ENCODE results near the gene RLF.

Gene RLF, protein sequence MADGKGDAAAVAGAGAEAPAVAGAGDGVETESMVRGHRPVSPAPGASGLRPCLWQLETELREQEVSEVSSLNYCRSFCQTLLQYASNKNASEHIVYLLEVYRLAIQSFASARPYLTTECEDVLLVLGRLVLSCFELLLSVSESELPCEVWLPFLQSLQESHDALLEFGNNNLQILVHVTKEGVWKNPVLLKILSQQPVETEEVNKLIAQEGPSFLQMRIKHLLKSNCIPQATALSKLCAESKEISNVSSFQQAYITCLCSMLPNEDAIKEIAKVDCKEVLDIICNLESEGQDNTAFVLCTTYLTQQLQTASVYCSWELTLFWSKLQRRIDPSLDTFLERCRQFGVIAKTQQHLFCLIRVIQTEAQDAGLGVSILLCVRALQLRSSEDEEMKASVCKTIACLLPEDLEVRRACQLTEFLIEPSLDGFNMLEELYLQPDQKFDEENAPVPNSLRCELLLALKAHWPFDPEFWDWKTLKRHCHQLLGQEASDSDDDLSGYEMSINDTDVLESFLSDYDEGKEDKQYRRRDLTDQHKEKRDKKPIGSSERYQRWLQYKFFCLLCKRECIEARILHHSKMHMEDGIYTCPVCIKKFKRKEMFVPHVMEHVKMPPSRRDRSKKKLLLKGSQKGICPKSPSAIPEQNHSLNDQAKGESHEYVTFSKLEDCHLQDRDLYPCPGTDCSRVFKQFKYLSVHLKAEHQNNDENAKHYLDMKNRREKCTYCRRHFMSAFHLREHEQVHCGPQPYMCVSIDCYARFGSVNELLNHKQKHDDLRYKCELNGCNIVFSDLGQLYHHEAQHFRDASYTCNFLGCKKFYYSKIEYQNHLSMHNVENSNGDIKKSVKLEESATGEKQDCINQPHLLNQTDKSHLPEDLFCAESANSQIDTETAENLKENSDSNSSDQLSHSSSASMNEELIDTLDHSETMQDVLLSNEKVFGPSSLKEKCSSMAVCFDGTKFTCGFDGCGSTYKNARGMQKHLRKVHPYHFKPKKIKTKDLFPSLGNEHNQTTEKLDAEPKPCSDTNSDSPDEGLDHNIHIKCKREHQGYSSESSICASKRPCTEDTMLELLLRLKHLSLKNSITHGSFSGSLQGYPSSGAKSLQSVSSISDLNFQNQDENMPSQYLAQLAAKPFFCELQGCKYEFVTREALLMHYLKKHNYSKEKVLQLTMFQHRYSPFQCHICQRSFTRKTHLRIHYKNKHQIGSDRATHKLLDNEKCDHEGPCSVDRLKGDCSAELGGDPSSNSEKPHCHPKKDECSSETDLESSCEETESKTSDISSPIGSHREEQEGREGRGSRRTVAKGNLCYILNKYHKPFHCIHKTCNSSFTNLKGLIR (N-terminal part only)

DNA sequence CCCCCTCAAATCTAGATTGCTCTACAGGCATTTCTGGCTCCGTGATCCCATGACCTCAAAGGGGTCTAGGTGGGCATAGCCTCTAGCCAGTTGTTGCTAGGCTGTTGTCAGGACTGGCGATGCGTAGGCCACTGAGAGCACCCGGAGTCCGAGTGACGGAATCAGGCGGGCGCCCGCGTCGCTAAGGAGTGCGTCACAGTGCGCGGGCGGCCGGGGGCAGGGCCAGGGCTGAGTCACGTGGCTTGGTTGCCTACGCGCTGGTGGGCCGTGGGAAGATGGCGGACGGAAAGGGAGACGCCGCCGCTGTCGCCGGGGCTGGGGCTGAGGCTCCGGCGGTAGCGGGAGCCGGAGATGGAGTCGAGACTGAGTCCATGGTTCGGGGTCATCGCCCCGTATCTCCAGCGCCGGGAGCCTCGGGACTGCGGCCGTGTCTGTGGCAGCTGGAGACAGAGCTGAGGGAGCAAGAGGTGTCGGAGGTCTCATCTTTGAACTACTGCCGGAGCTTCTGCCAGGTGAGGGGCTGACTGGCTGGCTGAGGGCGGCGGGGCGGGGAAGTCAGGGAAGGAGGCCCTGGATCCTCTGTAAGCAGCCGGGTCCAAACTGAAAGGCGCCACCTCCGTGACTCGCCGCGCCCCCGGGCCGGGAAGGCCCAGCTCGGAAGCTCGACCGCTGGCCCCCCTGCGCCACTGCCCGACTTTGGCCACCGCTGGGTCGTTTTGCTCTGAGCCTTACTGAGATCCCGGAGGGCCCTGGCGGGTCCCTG, at the start of gene RLF:
RLF (plus strand) TSS at position 263 of the 763 bp plus-strand sequence; CDS start at position 276, 13 bp downstream.
- DNase-seq: peak; percentile 82 to 92 (median 87)

DNA sequence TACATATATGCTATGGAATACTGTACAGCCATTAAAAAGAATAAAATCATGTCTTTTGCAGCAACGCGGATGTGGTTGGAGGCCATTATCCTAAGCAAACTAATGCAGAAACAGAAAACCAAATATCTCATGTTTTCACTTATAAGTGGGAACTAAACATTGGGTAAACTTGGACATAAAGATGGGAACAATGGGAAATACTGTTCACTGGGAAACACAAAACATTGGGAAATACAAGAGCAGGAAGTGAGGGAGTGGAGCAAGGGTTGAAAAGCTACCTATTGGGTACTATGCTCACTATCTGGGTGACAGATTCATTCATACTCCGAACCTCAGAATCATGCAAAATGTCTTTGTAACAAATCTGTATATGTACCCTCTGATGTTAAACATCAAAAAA, 46.8 kb upstream of the RLF start:
- DNase-seq: no peak

DNA sequence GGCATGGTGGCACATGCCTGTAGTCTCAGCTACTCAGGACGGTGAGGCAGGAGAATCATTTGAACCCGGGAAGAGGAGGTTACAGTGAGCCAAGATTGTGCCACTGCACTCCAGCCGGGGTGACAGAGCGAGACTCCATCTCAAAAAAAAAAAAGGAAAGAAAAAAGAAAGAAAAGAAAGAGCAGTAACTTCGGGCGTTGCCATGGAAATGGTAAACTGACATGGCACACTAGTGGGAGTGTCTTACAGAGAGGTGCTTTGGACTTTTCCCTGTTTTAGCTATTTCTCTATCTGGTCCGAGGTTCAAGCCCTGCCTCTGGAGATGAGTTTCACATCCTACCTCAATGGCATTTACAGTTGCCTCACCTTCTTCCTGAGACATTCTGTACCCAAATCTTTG, 41.1 kb upstream of the RLF start:
- DNase-seq: no peak

DNA sequence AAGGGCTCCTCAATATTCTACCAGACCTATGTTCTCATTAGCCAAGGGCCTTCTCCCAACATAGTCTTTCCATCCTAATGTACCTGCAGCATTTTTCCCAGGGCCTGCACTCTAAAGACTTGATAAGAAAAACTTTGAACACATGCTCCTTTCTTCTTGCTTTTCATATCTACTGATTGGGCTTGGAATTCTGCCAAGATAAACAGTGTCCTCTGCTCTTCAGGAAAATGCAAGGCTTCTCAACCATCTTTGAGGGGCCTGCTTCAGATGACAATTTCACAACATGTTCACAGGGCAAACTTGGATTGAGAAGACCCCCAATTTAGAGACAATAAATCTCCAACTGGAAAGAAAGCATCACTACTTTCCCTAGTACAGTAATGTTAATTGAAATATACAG, 38.3 kb upstream of the RLF start:
- no peak for DNase-seq

DNA sequence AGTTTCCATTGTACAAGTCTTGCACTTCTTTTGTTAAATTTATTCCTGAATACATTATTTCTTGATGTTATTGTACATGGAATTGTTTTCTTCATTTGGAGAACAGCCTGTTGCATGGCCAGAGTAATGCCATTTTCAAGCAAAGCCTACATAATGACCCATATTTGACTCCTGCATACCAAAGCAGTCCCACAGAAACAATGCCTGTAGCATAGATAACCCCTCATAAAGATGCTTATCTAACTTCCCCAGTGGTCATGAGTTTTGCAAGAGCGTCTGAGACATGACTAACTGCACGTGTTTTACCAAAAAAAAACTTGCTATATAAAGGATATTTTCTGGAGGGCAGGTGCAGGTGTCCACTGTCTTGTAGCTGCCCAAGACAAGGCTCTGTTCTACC, 30.3 kb upstream of the RLF start:
- no peak for DNase-seq

- no peak for DNase-seq
Observed at GRCh38 chr1:40132383-40133311, 28.5 kb upstream of the RLF start.

- no peak for DNase-seq
Observed at GRCh38 chr1:40133312-40133665, 27.9 kb upstream of the RLF start.

DNA sequence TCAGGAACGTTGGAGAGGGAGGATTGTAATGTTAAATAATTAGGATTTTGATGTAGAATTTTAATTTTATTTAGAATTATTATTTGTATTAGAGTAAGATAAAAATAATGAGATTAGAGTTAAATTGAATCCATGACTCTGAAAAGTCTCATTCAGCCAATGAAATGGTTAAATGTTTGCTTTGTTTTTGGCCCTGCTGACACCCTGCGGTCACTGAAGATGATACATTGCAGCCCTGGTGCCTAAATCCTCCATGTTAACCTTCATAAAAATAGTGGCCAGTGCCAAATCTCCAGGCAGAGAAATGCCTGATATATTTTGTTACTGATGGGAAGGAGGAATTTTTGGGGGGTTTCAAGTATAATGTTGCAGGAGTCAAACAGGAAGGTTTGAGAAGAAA, 27.3 kb upstream of the RLF start:
- no peak for DNase-seq

- DNase-seq: no peak
Observed at GRCh38 chr1:40140211-40140973, 20.8 kb upstream of the RLF start.

DNA sequence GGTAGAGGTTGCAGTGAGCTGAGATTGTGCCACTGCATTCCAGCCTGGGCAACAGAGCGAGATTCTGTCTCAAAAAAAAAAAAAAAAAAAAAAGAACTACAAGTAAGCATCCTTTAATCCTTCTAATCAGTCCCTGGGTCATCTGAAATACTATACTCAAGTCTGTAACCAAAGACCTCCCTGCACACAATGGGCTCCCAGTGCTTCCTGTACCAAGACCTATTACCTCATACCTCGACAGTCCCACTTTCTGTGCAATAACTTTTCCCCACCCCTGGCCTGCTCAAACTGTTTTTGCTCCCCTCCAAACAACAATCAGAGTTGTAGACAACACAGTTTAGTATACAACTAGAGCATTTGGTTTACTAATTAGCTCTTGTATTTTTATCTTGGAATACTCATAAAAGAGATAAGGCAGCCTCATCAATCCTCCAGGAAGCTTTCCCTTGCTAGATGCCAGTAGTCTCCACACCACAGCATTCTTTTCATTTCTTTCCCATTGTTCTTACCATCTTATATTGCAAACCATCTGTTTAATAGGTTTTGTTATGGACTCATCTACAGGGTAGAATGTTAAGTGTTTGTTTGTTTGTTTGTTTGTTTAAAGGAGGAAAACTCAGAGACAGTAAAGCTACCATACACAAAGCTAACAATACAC, 19.2 kb upstream of the RLF start:
- no peak for DNase-seq

DNA sequence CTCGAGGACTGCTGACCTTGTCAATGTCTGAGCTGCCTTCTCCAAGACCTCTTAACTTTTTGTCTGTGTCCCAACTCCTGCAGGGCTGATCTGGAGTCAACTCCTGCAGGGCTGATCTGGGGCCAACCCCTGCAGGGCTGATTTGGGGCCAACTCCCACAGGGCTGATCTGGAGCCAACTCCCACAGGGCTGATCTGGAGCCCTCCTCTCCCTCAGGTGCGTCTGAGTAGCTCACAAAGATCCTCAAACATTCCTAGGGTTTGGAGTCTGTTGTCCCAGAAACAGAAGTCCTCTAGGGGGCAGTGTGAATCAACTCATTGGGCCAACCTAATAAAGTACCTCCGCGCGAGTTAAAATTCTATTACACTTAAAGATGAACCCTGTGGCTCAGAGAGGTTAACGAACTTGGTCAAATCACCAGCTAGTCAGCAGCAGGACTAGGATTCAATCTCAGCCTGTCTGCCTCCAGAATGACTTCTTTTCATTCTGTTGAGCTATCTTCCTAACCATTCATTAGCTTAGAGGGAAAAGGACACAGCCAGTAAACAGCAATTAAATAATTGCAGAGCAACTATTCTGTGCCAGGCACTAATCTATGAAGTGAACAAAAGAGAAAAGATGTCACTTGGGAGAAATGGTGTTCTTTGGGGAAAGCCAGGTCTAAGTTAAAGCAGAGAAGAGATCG, 17.2 kb upstream of the RLF start:
- peak in 3 of 4 experiments; percentile 5 to 11 (median 7) for DNase-seq

DNA sequence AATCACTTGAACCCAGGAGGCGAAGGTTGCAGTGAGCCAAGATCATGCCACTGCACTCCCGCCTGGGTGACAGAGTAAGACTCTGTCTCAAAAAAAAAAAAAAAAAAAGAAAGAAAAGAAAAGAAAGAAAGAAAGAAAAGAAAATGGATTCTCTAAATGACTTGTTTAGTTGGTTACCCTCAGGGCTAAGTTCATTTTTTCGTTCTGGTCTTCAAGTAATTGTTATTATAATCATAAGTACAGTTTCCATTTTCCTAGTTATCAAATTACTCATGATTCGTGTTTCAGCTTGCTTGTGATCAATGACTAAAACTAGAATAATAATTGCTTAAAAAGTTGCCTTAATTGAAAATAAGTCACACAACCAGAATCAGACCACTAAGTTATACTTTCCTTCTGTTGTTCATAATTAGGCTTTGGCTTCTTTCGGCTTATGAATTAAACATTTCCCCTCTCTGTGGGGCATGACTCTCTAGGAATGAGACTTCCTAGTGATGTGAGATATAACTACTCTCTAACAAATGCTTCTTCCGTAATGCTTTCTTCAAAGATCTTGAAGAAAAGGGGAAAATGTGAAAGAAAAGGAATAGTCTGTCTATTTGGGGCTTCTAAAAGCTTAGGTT, 9.6 kb upstream of the RLF start:
- DNase-seq: no peak

GRCh38 chr1:40153073-40153770, 8.0 kb upstream of the RLF start:
- no peak for DNase-seq

DNA sequence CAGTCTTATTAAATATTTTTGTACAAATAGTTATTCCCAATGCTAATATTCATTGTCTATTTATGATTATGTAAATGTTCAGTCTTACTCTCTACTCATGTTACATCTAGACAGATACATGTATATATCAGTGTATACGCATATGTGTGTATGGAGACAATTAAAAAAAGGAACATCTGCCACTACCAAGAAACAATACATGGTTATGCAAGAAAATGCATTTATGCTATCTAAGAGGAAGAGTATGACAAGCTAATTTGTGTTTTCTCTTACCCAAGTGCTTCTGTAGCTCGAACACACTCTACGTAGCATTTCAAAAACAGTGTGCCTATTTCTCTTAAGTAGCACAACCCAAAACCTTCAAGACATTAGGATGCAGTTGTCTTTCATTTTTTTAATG, 6.1 kb upstream of the RLF start:
- no peak for DNase-seq

DNA sequence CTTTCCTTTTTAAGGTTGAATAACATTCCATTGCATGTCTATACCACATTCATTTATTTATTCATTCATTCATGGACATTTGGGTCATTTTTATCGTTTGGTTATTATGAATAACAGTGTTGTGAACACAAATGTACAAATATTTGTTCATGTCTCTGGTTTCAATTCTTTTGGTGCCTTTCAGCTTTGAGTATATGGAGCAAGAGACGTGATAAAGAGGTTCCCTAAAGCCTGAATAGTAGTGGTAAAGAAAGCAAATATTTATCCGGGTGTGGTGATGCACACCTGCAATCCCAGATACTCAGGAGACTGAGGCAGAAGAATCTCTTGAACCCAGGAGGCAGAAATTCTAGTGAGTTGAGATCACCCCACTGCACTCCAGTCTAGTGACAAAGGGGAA, 5.3 kb upstream of the RLF start:
- no peak for DNase-seq

DNA sequence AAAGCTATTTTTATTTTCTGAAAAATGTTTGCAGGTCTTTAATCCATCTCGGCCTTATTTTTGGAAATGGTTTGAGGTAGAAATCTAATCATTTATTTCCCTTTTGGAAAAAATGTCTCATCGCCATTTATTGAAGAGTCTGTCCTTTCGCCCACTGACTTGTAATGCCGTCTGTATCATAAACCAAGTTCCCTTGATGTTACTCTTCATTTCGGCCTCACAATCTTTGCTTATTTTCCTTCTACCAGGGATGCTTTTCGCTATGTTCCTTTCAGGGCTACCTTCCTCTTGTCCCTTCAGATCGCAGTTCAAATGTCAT, 422 bp upstream of the RLF start:
- no peak for DNase-seq

DNA sequence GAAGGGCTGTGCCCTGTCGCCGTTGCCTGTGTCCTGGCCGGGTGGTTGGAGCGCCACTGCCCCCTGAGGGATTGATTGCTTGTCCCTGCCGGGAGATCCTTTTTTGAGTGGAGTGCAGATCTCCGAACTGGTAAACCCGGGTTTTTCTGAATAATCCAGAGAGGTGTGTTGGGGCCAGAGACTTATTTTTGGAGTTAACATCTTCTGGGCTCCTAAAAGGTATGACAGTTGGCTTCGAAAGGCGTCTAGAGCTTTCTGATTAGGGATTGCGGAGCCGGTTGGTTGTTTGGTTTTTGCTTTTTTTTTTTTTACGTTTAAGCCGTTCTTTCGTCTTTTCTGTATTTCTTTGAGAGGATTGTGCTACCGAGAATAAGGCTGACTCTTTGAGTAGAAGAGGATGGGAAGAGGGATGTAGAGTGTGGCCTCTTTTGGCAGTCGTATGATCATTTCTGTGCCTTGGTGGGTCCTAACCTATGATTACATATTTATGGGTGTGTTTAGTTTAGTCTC, 756 bp downstream of the RLF start:
- DNase-seq: no peak
